ENCODE results near the gene OPRM1.

GRCh38 chr6:154284313-154284853 is 245.3 kb downstream of the OPRM1 start:
- TF ChIP-seq POLR2AphosphoS5 (IDR thresholded peaks at IDR 0.05) (no peak), CTCF (IDR thresholded peaks at IDR 0.05) (no peak), POLR2A (IDR thresholded peaks at IDR 0.05) (no peak)

Measured in breast epithelium (tissue), 3 donors.